ENCODE measurements around the gene LSAMP.
A peak's percentile ranks its signal among the peaks of the same experiment; 100 is the strongest.
"Not testable (repeated sequence)": the region's sequence is repeated elsewhere in the genome, so short reads cannot be mapped to it uniquely, and the experiment has no call there.

Gene LSAMP

GRCh38 chr3:115827495-115827894 is 617.8 kb downstream of the LSAMP start:
- no peak for DNase-seq

- no peak for DNase-seq
Measured at GRCh38 chr3:115825046-115825445, 620.2 kb downstream of the LSAMP start.

- DNase-seq, result no peak
Measured at GRCh38 chr3:115823083-115823482, 622.2 kb downstream of the LSAMP start.

GRCh38 chr3:115822579-115822978 is 622.7 kb downstream of the LSAMP start:
- DNase-seq, result no peak

GRCh38 chr3:115819785-115820384 is 625.4 kb downstream of the LSAMP start:
- peak; percentile 66 for DNase-seq

GRCh38 chr3:115814778-115815380 is 630.4 kb downstream of the LSAMP start:
- DNase-seq, result peak; percentile 75

- DNase-seq, result no peak
Measured at GRCh38 chr3:115814006-115814405, 631.3 kb downstream of the LSAMP start.

- no peak for DNase-seq
Measured at GRCh38 chr3:115808816-115809215, 636.5 kb downstream of the LSAMP start.

GRCh38 chr3:115808244-115808643 is 637.0 kb downstream of the LSAMP start:
- DNase-seq, result no peak

- DNase-seq, result no peak
Measured at GRCh38 chr3:115806501-115806900, 638.8 kb downstream of the LSAMP start.

- DNase-seq, result no peak
Measured at GRCh38 chr3:115805520-115805919, 639.8 kb downstream of the LSAMP start.

- no peak for DNase-seq
Measured at GRCh38 chr3:115804713-115805119, 640.6 kb downstream of the LSAMP start.

GRCh38 chr3:115804200-115804599 is 641.1 kb downstream of the LSAMP start:
- DNase-seq, result no peak

- no peak for DNase-seq
Measured at GRCh38 chr3:115803661-115804060, 641.6 kb downstream of the LSAMP start.

GRCh38 chr3:115800489-115801075 is 644.7 kb downstream of the LSAMP start:
- no peak for DNase-seq

GRCh38 chr3:115800065-115800464 is 645.2 kb downstream of the LSAMP start:
- not testable (repeated sequence) for DNase-seq

GRCh38 chr3:115792206-115792955 is 652.9 kb downstream of the LSAMP start:
- no peak for DNase-seq

- DNase-seq, result not testable (repeated sequence)
Measured at GRCh38 chr3:115791271-115792153, 653.8 kb downstream of the LSAMP start.

GRCh38 chr3:115790759-115791158 is 654.5 kb downstream of the LSAMP start:
- DNase-seq, result no peak

GRCh38 chr3:115789481-115789880 is 655.8 kb downstream of the LSAMP start:
- no peak for DNase-seq

GRCh38 chr3:115788921-115789470 is 656.3 kb downstream of the LSAMP start:
- DNase-seq, result no peak

GRCh38 chr3:115787818-115788217 is 657.5 kb downstream of the LSAMP start:
- no peak for DNase-seq
